ENCODE results near the gene WFDC10B.

DNA sequence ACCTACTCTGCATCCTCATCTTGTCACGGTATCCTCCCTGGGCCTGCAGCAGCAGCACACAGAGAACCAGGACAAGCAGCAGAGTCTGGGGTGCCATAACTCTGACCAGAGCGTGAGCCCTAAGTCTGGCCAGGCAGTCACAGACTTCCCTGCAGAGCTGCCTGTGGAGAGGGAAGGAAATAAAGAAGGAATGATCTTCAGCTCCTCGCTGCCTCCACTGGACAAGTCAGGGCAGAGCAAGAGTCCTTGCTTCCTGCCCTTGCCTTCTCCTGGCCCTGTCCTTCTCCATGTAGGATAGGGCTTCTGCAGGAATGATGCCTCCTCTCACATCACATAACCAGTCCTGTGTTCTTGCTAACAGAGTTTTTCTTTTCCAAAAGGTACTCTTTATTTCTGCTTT, 18.9 kb downstream of the WFDC10B start:
- TF ChIP-seq, protein P1, sequence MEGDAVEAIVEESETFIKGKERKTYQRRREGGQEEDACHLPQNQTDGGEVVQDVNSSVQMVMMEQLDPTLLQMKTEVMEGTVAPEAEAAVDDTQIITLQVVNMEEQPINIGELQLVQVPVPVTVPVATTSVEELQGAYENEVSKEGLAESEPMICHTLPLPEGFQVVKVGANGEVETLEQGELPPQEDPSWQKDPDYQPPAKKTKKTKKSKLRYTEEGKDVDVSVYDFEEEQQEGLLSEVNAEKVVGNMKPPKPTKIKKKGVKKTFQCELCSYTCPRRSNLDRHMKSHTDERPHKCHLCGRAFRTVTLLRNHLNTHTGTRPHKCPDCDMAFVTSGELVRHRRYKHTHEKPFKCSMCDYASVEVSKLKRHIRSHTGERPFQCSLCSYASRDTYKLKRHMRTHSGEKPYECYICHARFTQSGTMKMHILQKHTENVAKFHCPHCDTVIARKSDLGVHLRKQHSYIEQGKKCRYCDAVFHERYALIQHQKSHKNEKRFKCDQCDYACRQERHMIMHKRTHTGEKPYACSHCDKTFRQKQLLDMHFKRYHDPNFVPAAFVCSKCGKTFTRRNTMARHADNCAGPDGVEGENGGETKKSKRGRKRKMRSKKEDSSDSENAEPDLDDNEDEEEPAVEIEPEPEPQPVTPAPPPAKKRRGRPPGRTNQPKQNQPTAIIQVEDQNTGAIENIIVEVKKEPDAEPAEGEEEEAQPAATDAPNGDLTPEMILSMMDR (IDR thresholded peaks at IDR 0.05; ENCODE audit: low read length): no peak
- TF ChIP-seq EZH2 (IDR thresholded peaks at IDR 0.05; ENCODE audit: borderline replicate concordance, low read length): no peak

Data from OCI-LY1 (cell line).